Adrenal gland (tissue), 12 donors: ENCODE results near the gene FHOD3. TPM values are rescaled to one million over a fixed set of nuclear protein-coding genes. Genes with fewer than 3 reads are reported as not detected.

Experiments used
- DNase-seq, 7 donors: peaks; one replicate each; pipeline ENCODE4 v3.0.0-alpha.2; 2019 to 2020
- H3K27ac ChIP-seq, 5 donors: fragments of 200-600 bp; sonication (generic) in 4 of 5; 1 replicate in 3 of 5; 2 replicates in 2 of 5; pipeline versions ENCODE4 v1.5.1 to v1.8.0; 2016 to 2020; ENCODE audit warnings: mild to moderate bottlenecking in 1 of 5
- H3K27me3 ChIP-seq: fragments of 200-600 bp; 2 replicates; pipeline ENCODE4 v1.8.0; 2021
- H3K36me3 ChIP-seq, 2 donors: fragments of 200-600 bp; replicated peaks in 1 of 2; 1 replicate in 1 of 2; 2 replicates in 1 of 2; pipeline versions ENCODE4 v1.5.1 to v1.8.0; 2018 to 2022
- H3K4me1 ChIP-seq, 2 donors: fragments of 200-600 bp; replicated peaks in 1 of 2; 1 replicate in 1 of 2; 2 replicates in 1 of 2; pipeline versions ENCODE4 v1.5.1 to v1.8.0; 2018 to 2021
- H3K4me3 ChIP-seq, 4 donors: fragments of 200-600 bp; sonication (generic) in 3 of 4; one replicate each; pipeline ENCODE4 v1.5.1; 2016 to 2018
- H3K9me3 ChIP-seq, 3 donors: fragments of 200-600 bp; sonication (generic) in 1 of 3; replicated peaks in 1 of 3; 1 replicate in 2 of 3; 2 replicates in 1 of 3; pipeline versions ENCODE4 v1.5.1 to v1.8.0; 2016 to 2021
- CTCF ChIP-seq, 6 experiments: fragments of 450-650 bp in 4 of 6; fragments of 200-600 bp in 2 of 6; sonication (generic) in 1 of 6; IDR thresholded peaks; 1 replicate in 5 of 6; 2 replicates in 1 of 6; pipeline versions ENCODE4 v1.5.1 to v1.8.0; 2016 to 2021; ENCODE audit warnings: antibody characterized with exemption in 6 of 6, mild to moderate bottlenecking in 2 of 6, moderate library complexity in 1 of 6
- POLR2A ChIP-seq, 2 donors: fragments of 450-650 bp; IDR thresholded peaks; one replicate each; pipeline ENCODE4 v1.6.1; 2017; ENCODE audit warnings: antibody characterized with exemption in 2 of 2, mild to moderate bottlenecking in 2 of 2, moderate library complexity in 1 of 2
- WGBS, 4 donors: extraction: QIAGEN DNeasy Blood & Tissue Kit in 2 of 4; methylation state at CpG; one replicate each; pipeline versions ENCODE4 v1.1.5 to v1.1.7; 2013 to 2017; 5-methylcytosine and 5-hydroxymethylcytosine counted together
- intact Hi-C, 2 donors: fragments of 100-400 bp; cut with DNase I; formaldehyde crosslinking; loops; one replicate each; pipeline versions ENCODE4 v1.14.1 to v1.15.0; 2022 to 2023
- polyA plus RNA-seq, 3 donors: library from polyadenylated mRNA; stranded (reverse); fragments of 200-250 nt in 2 of 3; fragments of 350-450 nt in 1 of 3; fragmentation: Illumina TruSeq in 1 of 3; extraction: RNeasy Lipid Tissue Mini Kit (QIAGEN cat#74804) in 1 of 3; gene quantifications; one replicate each; pipeline ENCODE4 v1.2.3, GENCODE V29; 2013 to 2014
- total RNA-seq, 9 donors: library from RNA; depleted of rRNA in 4 of 9; stranded (reverse); fragments of >200 nt in 4 of 9; fragments of 120-200 nt in 1 of 9; fragmentation: NEBNext Ultra II Directional in 1 of 9; extraction: Animal tissue kit (Norgen Biotek cat#: 25700) in 1 of 9; gene quantifications; one replicate each; pipeline versions ENCODE4 v1.1.0 to v1.2.4, GENCODE V29; 2013 to 2023
- donor health status: healthy with polysubstance abuse.
- donor health status: Bipolar disorder and iron deficiency.
- donor health status: DM: yes; HTN: yes; CAD: no.
- donor health status: DM: no; HTN: no; CAD: no.
- donor health status: DM: no; HTN: no; CAD: no.
- donor health status: DM: yes; HTN: yes; CAD: no.

Gene FHOD3
- total and polyA plus RNA-seq, 12 donors = 17.5 to 87.9 (median 48.5) TPM

GRCh38 chr18:36655074-36655473, 357.6 kb downstream of the FHOD3 start:
- Histone ChIP-seq H3K9me3 (no peaks in the 10 kb centered on the region), H3K4me3 (no peak overlapping the region), H3K27ac (no peak overlapping the region), H3K27me3 (no peaks in the 10 kb centered on the region), H3K36me3 (no peaks in the 10 kb centered on the region), H3K4me1 (no peaks in the 10 kb centered on the region)
- DNase-seq = no peak
- intact Hi-C loops = no loop called here
- WGBS, 4 donors = 72 to 86% (median 79%) methylated on average over 6 of the region's 6 CpGs
- no peak for TF ChIP-seq POLR2A (IDR thresholded peaks at IDR 0.05)
- TF ChIP-seq CTCF (IDR thresholded peaks at IDR 0.05) = no peak

- no peak overlapping the region for H3K27ac ChIP-seq
- no peak overlapping the region for H3K4me3 ChIP-seq
- 69 to 91% (median 76%) methylated on average over 4 of the region's 4 CpGs for WGBS, 4 donors
- H3K27me3 ChIP-seq = no peaks in the 10 kb centered on the region
- H3K36me3 ChIP-seq = no peaks in the 10 kb centered on the region
- no peaks in the 10 kb centered on the region for H3K4me1 ChIP-seq
- TF ChIP-seq POLR2A (IDR thresholded peaks at IDR 0.05) = no peak
- TF ChIP-seq CTCF (IDR thresholded peaks at IDR 0.05) = no peak
- no peaks in the 10 kb centered on the region for H3K9me3 ChIP-seq
- DNase-seq = no peak
- intact Hi-C loops = no loop called here
Observed at GRCh38 chr18:36655930-36656329, 358.4 kb downstream of the FHOD3 start.

- H3K27ac ChIP-seq = no peak overlapping the region
- no peak for DNase-seq
- H3K4me3 ChIP-seq = no peak overlapping the region
- H3K27me3 ChIP-seq = no peaks in the 10 kb centered on the region
- no peaks in the 10 kb centered on the region for H3K4me1 ChIP-seq
- H3K36me3 ChIP-seq = no peaks in the 10 kb centered on the region
- TF ChIP-seq POLR2A (IDR thresholded peaks at IDR 0.05) = no peak
- TF ChIP-seq CTCF (IDR thresholded peaks at IDR 0.05) = no peak
- intact Hi-C loops = no loop called here
- no peaks in the 10 kb centered on the region for H3K9me3 ChIP-seq
- WGBS, 4 donors = 88 to 94% (median 90%) methylated on average over 1 of the region's 1 CpG
Observed at GRCh38 chr18:36658611-36659010, 361.1 kb downstream of the FHOD3 start.

- Histone ChIP-seq H3K4me1 (no peaks in the 10 kb centered on the region), H3K27me3 (no peaks in the 10 kb centered on the region), H3K36me3 (no peaks in the 10 kb centered on the region), H3K9me3 (no peaks in the 10 kb centered on the region), H3K27ac (no peak overlapping the region), H3K4me3 (no peak overlapping the region)
- TF ChIP-seq POLR2A (IDR thresholded peaks at IDR 0.05) (no peak), CTCF (IDR thresholded peaks at IDR 0.05) (no peak)
- 93 to 96% (median 94%) methylated on average over 7 of the region's 7 CpGs for WGBS, 4 donors
- no peak for DNase-seq
- intact Hi-C loops = no loop called here
Observed at GRCh38 chr18:36660311-36660710, 362.8 kb downstream of the FHOD3 start.
